Putamen (tissue), 1 donor: Measurements from ENCODE around the gene SNCB.
"Not testable (repeated sequence)": the region's sequence is repeated elsewhere in the genome, so short reads cannot be mapped to it uniquely, and the experiment has no call there.

Experiments used
- DNase-seq: peaks from one replicate; pipeline ENCODE4 v3.0.0-alpha.2; 2016; ENCODE audit warnings: low spot score

Gene SNCB

GRCh38 chr5:176597417-176598389 lies 32.6 kb downstream of the SNCB start:
- DNase-seq, result no peak

- no peak for DNase-seq
These were observed 33.5 kb downstream of the SNCB start for GRCh38 chr5:176596689-176597416.

GRCh38 chr5:176596069-176596644 lies 34.2 kb downstream of the SNCB start:
- DNase-seq, result no peak

- DNase-seq, result no peak
These were observed 34.9 kb downstream of the SNCB start for GRCh38 chr5:176595386-176595943.

GRCh38 chr5:176594554-176594953 lies 35.8 kb downstream of the SNCB start:
- no peak for DNase-seq

- no peak for DNase-seq
These were observed 37.0 kb downstream of the SNCB start for GRCh38 chr5:176593273-176593869.

- no peak for DNase-seq
These were observed 37.8 kb downstream of the SNCB start for GRCh38 chr5:176592573-176592972.

- DNase-seq, result not testable (repeated sequence)
These were observed 38.7 kb downstream of the SNCB start for GRCh38 chr5:176591667-176592066.

- DNase-seq, result no peak
These were observed 40.2 kb downstream of the SNCB start for GRCh38 chr5:176590035-176590717.

GRCh38 chr5:176589039-176589769 lies 41.1 kb downstream of the SNCB start:
- no peak for DNase-seq

- no peak for DNase-seq
These were observed 42.0 kb downstream of the SNCB start for GRCh38 chr5:176588297-176588696.

GRCh38 chr5:176587398-176587797 lies 42.9 kb downstream of the SNCB start:
- no peak for DNase-seq

- no peak for DNase-seq
These were observed 47.3 kb downstream of the SNCB start for GRCh38 chr5:176583076-176583475.

GRCh38 chr5:176581361-176581760 lies 49.0 kb downstream of the SNCB start:
- DNase-seq, result no peak

- no peak for DNase-seq
These were observed 51.0 kb downstream of the SNCB start for GRCh38 chr5:176579323-176579722.

- DNase-seq, result no peak
These were observed 51.9 kb downstream of the SNCB start for GRCh38 chr5:176578391-176578808.

GRCh38 chr5:176577312-176578176 lies 52.8 kb downstream of the SNCB start:
- no peak for DNase-seq

GRCh38 chr5:176575488-176576422 lies 54.6 kb downstream of the SNCB start:
- DNase-seq, result no peak
